GM21526 (cell line): ENCODE data around the gene SMAD2.
A peak's percentile ranks its signal among the peaks of the same experiment; 100 is the strongest.

Source experiments
- ATAC-seq: cut with Tn5 transposase; IDR thresholded peaks from one replicate; pipeline ENCODE4 v1.9.1; 2021; ENCODE audit warnings: moderate library complexity; ENCODE audit not compliant: unreplicated experiment, low FRiP score

Gene SMAD2

GRCh38 chr18:47932603-47933002, 2.1 kb upstream of the SMAD2 start:
- ATAC-seq: no peak

DNA sequence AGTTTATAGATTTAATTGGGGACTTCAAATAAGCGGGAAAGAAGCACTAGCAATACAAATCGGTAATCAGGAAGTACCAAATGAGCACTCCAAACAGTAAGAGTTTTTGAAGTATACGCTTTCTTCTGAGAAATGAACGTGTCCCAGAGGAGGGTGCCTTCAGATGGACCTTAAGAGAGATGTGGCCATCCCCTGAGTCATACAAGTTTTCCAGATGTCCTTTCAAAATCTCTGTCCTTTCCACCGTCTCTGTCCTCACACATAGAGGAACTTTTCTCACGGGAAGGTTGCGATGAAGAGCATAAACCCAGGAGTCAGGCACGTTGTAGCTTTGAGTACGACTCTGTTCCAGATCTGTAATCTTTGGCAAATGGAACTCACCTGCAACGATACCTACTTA, 1.7 kb upstream of the SMAD2 start:
- no peak for ATAC-seq

DNA sequence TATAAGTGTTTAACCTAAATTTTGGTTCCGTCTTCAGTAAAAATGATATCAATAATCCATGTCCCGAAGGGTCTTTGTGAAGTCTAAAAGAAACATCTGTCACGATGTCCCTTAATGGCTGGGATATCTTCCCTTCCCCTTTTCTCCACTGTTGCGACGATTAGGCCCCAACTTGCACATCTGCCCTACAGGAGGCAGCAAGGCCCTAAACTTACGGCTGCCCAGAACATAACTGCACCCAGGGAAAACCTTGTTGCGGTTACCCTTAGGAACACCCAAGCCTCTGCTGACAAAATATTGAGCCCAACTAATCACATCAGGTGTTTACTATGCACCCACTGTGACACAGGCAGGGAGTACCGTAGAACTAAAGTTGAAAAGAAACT, 1.3 kb upstream of the SMAD2 start:
- no peak for ATAC-seq

GRCh38 chr18:47930931-47931717, 665 bp upstream of the SMAD2 start:
- ATAC-seq: peak; percentile 85

- no peak for ATAC-seq
Observed at GRCh38 chr18:47929681-47930198, 719 bp downstream of the SMAD2 start.

DNA sequence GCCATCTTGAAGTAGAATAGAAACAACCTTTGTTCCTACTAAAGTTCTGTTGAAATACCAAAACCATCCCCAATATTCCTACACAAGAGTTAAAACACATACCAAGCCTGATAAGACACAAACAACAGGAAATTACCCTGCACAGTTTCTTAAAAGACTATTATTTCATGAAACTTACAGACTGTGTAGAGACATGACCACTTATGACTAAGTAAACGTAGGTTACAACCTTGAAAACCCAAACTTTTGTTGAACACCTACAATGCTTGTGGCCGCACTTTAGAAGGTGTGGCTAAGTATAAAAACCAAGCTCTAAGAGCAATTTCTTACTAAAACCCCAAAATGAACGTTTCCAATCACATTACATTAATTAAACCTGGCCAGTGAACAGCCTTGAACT, 2.0 kb downstream of the SMAD2 start:
- no peak for ATAC-seq

DNA sequence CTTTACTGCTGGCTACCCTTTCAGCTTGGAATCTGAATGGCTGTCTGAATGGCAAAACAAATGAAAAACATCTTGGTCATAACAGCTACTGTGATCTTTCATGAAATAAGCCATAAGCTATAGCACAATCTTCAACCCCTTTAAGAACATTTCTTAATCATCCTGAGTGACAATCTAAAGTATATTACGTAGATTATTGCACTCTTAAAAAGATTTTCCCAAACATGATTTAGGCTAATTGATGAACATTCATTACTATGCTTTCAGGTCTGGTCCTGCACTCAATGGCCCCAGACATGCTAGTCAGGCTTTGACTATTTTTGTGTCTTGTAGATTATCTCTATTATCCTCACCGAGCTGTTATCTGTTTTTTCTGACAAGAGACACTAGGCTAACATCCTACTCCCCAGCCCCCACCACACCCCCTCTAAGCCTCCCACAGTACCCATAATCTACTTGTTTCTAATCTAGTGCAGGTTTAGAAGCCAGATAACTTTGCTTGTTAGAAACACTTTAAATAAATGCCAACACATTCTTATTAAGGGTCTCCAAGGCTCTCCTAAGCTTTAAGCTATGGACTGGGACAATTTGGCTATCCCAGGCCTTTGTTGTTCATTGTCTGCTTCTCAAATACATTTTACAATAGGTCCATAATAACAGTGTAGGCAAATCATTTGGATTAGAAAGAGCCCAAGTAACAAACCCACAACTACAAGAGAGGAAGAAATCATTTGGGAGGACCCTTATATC, 4.2 kb downstream of the SMAD2 start:
- ATAC-seq: no peak

- ATAC-seq: no peak
Observed at GRCh38 chr18:47919916-47920315, 10.5 kb downstream of the SMAD2 start.

DNA sequence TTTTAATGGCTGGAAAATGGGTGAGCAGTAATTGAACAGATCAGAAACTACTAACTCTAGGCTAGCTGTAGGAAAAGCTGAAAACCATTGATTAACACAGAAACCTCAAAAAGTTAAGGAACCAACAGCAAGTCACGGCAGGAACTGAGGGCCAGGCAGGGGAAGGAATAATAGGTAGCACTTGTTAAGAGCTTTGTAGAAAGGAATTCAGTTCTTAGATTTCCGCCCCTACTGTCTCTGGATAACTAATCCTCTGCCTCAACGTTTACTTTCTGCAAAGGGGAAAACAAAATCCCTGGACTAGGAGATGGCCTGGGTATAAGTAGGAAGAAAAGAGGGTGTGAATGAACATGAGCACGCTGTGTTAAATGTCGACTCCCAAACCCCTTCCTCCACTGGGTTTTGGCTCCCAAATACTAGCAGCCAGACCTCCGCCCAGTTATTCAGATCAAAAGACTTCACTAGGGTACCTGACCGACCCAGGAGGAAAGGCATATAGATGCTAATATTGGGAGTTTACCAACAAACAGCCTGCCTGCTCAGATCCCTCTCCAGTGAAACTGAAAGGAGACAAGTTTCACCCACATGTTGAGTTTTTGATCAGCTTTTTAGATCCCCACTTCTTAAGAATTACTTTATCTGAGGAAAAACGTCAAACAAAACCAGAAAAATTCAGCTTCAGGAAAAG, 12.4 kb downstream of the SMAD2 start:
- no peak for ATAC-seq

GRCh38 chr18:47915930-47916329, 14.5 kb downstream of the SMAD2 start:
- no peak for ATAC-seq

DNA sequence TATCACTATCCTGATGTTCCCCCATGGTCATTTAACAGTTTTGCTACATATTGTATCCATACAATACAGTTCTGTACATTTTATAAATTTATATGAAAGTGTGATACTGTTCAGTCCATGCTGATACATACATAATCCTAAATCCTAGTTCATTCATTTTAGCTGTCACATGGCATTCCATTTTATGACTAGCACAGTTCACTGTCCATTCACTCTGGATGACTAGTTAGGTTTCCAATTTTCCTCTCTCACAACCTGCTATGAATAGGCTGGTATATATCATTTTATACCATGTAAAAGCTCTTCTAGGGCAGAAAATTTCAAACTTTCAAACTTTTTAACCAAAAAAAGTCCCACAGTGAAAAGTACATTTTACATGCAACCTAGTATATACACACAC, 15.2 kb downstream of the SMAD2 start:
- no peak for ATAC-seq

DNA sequence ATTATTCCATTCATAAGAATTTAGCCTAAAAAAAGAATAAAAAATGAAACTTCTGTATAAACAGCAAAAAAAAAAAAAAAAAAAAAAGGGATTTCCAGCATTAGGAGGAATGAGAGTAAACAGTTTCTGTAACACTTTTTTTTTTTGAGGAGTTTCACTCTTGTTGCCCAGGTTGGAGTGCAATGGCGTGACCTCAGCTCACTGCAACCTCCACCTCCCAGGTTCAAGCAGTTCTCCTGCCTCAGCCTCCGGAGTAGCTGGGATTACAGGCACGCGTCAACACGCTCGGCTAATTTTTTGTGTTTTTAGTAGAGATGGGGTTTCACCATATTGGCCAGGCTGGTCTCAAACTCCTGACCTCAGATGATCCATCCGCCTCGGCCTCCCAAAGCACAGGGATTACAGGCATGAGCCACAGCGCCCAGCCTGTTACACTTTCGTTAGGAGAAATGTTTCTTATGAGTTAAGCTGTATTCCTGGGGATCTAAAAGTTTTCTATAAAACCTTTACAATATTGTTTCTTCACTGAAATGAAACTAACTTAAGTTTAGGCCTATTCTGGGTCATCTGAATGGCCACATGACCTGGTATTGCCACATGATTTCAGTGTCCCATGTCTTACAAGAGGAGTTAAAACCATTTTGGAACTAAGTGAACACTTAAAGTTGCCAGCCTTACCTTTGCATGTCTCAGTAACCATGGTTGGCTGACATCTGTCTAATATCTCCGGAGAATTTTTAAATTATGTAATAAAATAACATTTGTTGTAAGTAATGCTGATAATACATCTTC, 17.5 kb downstream of the SMAD2 start:
- ATAC-seq: no peak

GRCh38 chr18:47912343-47912742, 18.1 kb downstream of the SMAD2 start:
- ATAC-seq: no peak

DNA sequence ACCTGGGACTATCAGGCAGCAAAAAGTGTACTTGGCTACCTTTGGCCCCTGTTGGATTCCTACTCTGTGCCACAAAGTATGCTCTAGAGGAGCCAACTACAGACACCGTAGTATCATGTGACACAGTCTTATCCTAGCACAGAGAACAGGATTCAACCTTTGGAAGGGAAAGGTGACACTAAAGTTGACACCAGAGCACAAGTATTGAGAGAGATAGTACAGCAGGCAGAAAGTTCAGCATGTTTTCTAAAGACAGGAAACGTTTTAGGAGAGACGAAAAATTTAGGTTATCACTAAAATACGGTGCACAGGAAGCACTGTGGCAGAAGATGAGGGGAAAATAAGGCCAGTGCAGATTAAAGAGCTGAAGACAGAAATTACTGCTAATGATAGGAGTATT, 18.6 kb downstream of the SMAD2 start:
- ATAC-seq: no peak

GRCh38 chr18:47909484-47909883, 21.0 kb downstream of the SMAD2 start:
- ATAC-seq: no peak

- no peak for ATAC-seq
Observed at GRCh38 chr18:47908592-47908991, 21.9 kb downstream of the SMAD2 start.

GRCh38 chr18:47906408-47906807, 24.1 kb downstream of the SMAD2 start:
- no peak for ATAC-seq

DNA sequence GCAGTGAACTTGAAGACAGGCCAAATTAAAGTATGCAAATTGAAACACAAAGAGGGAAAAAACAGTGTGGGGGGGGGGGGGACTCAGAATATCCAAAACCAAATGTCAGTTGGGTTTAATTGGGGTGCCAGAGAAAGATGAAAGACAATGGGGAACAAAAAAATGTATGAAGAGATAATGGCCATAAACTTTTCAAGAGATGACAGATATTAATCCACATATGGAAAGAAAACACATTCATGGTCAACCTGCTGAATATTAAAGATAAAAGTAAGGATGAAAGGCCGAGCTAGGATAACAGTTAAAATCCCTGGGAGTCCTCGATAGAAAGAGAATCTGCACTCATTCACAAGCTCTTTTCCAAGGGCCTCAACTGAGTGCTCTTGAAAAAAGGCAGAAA, 26.6 kb downstream of the SMAD2 start:
- no peak for ATAC-seq

DNA sequence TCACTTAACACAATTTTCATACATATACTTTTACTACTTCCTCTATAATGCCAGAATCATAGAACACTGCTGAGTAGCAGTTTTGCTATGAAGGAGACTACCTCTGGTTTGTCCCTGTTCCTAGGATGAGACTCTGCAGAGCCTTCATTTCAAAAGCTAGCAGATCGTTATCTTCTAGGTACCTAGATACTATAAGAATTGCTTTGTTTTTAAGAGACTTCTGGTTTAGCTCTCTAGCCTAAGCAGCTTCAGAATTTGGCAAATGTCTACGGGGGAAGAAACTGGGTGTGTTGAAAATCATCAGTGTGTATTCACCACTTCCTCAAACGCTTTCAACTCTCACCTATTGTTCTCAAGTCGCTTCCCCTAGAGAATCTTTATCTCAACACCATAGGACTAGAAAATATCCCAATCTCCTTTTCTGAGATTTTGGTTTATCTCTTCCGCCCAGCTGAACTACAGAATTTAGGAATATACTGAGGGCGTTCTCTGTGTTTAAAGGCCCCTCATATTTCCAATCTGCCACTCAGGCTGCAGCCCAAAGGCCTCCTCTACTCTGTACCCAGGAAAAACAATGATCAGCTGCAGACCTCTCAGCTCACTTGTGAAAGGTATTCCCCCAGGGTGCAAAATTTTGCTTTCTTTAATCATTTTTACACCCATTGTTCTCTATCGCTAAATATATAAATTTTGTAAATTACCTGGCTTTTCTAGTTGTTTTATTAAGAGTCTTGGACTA, 28.7 kb downstream of the SMAD2 start:
- ATAC-seq: peak; percentile 90
